Fibroblast of skin of left biceps (primary cell): Measurements from ENCODE around the gene GPALPP1.
"Not testable (repeated sequence)": the region's sequence is repeated elsewhere in the genome, so short reads cannot be mapped to it uniquely, and the experiment has no call there.

ENCODE experiments used
- DNase-seq, 2 experiments: peaks; one replicate each; pipeline ENCODE4 v3.0.0-alpha.2; 2013; ENCODE audit warnings: low read depth in 2 of 2

The GPALPP1 gene

DNA sequence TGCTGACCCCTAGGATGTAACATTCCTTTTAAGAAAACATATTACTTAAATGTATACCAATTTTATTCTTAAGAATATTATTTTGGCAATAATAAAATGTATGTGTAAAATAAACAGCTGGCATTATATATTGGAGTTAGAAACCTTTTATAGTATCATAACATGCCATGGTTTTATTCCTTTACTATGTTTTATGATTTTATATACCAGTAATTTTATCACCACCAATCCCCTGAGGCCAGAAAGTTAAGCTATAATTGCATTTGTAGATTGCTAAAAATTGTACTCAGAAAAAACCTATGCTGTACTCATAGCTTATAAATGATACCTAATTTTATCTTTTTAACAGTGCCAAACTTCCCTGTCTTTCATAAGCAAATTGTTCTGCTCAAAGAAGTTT is 17.9 kb downstream of the GPALPP1 start:
- DNase-seq, result no peak

DNA sequence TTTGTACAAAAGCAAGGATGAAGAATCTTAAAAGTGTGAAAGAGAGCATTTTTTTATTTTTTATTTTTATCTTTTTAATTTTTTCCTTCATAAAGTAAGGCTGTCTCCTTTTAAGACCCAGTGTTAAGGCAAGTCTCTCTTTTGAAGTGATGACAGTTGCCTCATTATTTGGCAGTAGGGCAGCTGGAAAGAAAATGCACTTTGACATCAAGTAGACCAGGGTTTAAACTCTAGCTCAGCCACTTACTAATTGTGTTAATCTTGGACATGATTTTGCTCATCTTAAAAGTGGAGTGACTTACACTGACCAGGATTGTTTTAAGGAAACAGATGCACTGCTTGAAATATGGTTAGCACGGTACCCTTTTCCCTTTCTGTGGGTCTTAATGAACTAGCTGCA is 18.5 kb downstream of the GPALPP1 start:
- DNase-seq, result no peak

DNA sequence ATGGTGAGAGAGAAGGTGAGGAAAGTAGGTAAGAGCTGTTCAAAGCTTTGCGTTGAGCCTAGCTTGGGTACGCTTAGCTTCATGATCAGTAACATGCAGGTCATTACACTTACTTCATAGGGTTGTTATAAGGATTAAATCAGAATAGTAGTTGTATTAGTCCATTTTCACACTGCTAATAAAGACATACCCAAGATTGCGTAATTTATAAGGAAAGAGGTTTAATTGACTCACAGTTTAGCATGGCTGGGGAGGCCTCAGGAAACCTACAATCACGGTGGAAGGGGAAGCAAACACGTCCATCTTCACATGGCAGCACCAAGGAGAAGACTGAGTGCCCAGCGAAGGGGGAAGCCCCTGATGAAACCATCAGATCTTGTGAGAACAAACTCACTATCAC is 21.9 kb downstream of the GPALPP1 start:
- no peak for DNase-seq

DNA sequence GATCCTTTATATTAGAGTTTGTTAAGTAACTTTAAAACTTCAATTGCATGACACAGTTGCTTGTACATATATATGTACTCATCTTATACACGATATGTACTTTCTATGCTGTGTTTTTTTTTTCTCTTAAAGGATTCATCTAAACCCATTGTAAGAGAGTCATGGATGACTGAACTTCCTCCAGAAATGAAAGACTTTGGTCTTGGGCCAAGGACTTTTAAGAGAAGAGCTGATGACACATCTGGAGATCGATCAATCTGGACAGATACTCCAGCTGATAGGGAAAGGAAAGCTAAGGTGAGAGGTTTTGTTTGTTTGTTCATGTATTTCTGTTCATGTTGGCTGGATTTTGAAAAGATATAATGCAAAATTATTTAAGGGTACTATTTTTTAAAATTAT is 26.0 kb downstream of the GPALPP1 start:
- DNase-seq, result no peak

DNA sequence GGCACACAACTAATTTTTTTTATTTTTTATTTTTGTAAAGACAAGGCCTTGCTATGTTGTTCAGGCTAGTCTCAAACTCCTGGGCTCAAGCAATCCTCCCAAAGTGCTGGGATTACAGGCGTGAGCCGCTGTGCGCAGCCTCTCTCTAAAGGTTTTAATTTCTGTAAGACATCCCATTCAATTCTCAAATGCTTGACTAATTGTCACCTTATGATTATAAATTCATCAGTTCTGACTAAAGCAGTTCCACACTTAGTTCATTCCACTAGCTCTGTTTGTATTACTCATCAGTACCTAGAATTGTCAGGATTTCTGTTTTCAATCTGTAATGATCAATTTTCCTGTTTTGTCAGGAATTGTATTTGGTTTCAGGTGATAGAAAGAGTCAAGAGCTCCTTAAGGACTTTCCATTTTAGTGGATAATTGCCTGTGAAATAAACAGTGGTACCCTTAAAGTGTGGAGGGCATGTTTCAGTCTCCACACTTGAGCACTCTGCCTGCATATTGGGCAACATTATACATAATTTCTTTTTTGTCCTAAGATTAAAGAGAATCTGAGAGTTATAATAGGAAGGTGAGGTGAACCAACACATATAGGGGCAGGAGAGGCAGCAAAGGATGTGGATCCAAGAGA is 27.6 kb downstream of the GPALPP1 start:
- no peak for DNase-seq

DNA sequence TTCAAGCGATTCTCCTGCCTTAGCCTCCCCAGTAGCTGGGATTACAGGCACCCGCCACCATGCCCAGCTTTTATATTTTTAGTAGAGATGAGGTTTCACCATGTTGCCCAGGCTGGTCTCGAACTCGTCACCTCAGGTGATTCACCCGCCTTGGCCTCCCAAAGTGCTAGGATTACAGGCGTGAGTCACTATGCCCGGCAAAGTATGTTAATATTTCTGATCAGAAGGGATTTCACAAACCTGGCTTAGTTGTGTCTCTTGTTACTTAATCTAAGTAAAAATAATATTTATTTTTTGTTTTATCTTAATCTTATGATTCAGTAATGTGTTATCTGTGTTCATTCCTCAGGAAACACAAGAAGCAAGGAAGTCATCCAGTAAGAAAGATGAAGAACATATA is 30.6 kb downstream of the GPALPP1 start:
- DNase-seq, result not testable (repeated sequence)

DNA sequence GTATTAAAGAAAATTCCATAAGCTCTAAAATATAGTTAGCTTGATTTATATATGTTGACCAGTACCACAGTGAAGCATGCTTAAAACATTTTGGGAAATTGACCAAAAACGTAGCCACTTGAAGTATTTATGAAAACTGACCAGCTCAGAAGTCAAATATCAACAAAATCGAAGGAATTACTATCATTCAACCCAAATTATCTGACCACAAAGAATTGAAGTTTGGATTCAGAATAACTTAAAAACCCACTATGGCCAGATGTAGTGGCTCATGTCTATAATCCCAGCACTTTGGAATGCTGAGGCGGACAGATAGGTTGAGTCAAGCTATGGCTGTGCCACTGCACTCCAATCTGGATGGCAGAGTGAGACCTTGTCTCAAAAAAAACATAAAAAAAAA is 31.9 kb downstream of the GPALPP1 start:
- DNase-seq, result no peak

DNA sequence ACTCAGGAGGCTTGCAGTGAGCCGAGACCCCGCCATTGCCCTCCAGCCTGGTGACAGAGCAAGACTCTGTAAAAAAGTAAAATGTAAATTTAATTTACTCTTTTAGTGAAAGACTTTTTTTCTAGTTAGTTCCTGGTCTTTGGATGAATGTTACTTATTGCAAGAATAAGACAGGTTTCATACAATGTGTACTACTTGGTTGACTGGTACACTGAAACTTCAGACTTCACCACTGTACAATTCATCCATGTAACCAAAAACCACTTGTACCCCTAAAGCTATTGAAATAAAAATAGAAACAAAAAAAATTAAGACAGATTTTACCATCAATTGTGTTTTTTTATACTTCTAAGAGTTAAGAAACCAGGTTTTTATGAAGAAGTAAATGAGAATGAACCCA is 35.5 kb downstream of the GPALPP1 start:
- no peak for DNase-seq

DNA sequence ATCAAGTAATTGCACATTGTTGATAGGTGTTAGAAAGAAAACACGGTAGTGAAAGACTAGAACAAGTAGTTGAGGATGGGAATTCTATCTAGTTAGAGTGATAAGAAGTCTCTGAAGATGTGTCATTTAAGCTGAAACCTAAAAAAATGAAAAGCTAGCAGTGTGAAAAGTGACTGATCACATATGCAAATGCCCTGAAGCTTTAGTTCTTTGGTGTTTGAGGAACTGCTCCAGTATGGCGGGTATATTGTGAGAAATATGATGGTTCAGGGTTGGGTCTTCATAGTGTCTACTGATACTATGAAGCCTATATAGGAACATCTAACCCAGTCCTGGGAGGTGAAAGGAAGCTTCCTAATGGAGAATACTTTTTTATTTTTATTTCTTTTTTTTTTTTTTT is 45.0 kb downstream of the GPALPP1 start:
- DNase-seq, result no peak

DNA sequence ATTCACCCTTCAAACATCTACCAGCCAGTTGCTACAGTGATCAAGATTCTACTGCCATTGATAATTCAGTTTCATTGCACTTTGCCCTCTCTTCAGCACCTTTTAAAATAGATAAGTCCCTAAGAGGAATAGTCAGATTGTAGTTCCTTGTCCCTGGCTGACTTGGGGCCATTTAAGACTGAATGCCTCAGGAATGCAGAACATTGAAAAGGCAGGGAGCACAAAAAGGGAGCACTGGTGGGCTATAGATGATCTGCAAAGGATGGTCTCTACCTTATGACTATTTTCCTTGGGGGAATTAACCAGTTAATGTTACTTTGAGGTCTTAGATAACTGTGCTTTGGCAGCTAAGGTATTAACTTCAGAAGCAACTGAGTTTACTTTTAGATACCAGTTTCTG is 46.9 kb downstream of the GPALPP1 start:
- DNase-seq, result no peak

DNA sequence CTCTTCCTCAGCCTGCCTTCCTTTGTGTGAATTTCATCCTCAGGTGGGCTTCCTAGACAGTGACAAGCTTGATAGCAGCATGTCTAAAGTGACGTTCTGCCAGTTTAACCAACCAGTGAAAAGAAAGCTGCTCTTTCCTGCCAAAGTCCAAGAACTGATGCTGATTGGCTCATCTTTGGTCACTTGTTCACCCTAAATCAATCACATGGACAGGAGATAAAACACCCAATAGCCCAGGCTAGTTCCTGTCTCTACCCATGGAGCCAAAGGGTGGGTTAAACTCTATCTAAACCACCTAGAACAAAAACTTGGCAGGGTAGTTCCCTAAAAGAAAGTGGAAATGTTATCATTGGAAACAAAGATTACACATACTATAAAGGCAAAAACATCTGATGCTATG is 50.8 kb downstream of the GPALPP1 start:
- no peak for DNase-seq

DNA sequence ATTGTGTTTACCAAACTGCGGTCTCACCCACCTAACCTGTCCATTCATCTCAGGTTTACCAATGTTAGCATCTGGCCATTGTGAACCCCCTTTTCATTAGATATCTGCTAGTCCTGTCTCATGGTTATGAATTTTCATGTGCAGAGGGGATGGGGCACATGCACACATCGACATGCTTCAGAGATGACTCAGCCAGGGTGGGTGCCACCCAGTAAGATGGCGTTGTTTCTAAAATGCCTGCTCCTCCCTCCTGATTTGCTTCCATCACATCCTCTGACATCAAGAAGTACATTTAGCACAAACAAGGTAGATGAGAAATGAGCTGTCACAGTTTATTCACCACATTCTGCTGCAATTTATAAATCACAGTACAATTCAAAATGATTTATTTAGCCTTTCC is 51.3 kb downstream of the GPALPP1 start:
- DNase-seq, result no peak

DNA sequence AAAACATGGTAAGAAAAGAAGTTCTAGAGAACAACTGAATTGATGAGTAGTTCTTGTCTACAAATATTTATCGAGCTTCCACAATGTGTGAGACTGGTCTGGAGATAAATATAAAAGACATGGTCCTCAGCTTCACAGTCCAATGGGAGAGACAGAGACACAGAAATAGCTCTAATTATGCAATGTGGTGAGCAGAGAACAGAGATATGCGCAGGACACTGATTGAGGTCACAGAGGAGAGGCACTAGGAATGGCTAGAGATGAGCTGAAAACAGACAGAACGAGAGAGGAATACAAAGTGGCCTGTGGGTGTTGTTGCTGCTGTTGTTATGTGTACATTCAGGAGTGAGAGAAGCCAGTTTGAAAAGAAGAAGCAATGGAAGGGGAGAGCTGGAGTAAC is 53.2 kb downstream of the GPALPP1 start:
- DNase-seq, result no peak

DNA sequence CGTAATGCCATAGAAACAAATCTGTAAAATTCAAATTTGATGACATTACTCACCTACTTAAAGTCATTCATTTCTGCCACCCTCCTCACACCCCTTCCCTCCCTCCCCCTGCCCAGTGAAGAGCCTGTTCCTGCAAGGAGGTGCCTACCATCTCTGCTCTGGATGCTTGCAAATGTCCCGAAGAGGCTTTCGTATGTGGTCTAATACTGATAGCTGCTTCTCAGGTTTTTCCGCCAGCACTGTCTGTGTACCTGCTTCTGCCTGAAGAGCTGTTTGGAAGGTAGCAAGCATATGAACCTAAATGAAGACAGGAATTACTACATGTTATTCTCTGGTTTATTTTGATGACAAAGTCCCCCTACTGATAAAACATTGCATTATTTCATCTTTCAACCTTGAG is 57.1 kb downstream of the GPALPP1 start:
- no peak for DNase-seq

DNA sequence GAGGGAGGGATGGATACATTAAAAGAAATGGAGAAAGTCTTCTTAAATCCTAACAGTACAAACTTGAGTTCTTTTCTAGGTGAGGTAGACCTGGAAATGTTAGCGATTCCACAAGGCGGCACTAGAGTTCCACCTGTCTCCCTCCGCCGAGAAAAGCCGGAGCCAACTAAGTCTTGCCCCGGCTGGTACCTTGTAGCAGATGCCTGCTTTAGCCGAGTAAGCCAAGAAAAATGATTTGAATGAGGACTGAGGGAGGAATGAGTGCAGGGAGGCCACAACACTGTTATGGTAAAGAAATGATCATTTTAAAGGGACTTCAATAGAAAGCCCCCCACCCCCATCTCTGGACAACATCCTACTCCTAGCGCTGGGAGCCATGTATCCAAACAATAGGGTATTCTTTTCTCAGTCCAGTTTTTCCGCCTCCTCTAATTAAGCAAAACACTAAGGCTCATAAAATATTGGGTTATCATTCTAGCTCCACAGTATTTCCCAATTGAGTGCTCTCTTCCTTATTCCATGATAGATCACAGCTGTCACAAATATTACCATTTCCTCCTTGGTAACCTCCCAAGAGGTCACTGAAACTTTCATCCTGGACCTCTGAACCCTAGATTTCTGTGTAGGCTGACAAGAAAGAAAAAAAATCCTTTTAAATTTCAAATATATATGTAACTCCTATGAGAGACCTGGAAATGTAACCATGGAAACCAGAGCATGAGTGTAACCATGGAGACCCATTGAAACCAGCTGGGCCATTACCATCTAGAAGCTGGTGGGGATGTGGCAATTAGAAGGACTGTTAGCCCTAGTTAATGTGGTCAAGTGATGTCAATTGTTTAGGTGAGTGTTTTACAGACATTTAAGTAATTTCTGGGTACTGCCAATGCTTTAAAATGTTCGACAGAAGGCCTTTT is 58.3 kb downstream of the GPALPP1 start:
- peak; percentile 44 to 47 for DNase-seq

DNA sequence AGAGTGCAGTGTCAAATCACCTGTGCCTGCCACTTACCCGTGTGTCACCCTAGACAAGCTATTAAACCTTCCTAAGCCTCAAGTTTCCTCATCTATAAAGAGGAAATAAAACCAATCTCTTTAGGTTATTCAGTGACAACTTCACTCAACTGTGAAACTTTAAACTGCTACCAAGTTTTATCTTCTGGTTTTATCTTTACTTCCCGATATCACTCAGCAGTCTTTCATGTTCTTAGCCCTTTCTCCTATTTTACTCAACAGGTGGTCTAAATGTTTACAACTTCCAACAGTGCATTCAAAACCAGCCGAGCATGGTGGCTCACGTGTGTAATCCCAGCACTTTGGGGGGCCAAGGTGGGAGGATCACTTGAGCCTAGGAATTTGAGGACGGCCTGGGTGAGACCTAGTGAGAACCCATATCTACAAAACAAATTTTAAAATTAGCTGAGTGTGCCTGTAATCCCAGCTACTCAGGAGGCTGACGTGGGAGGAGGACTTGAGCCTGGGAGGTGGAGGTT is 59.6 kb downstream of the GPALPP1 start:
- no peak for DNase-seq

DNA sequence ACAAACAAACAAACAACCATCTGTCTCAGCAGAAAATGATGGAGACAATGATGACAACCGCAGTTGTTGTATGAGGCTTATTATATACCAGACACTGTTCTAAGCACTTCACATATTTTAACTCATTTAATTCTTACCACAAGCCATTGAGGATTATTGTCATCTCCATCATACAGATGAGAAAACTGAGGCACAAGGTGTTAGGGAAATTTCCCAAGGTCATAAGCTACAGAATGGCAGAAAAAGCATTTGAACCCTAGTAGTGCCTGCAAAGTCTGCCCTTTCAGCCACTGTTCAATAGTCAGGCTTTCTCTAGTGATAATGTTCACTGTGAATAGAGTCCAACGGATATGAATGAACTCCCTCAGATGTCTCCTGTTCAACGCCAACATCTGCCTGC is 60.1 kb downstream of the GPALPP1 start:
- DNase-seq, result no peak

DNA sequence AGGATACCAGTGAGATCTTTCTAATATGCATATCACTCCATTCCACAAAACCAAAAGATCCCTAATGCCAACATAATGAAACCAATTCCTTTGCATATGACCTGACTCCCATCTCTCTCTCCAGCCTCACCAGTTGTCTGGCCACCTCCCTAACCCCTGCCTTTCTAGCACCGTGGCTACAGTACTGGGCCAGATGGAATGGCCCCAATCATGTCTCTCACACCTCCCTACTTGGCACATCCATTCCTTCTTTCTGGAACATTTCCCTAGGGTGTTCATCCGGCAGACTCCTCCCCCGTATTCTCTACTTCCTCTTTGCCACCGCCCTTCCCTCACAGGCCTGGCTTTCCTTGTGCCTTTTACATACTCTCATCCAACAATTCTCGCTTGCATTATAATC is 62.0 kb downstream of the GPALPP1 start:
- no peak for DNase-seq

DNA sequence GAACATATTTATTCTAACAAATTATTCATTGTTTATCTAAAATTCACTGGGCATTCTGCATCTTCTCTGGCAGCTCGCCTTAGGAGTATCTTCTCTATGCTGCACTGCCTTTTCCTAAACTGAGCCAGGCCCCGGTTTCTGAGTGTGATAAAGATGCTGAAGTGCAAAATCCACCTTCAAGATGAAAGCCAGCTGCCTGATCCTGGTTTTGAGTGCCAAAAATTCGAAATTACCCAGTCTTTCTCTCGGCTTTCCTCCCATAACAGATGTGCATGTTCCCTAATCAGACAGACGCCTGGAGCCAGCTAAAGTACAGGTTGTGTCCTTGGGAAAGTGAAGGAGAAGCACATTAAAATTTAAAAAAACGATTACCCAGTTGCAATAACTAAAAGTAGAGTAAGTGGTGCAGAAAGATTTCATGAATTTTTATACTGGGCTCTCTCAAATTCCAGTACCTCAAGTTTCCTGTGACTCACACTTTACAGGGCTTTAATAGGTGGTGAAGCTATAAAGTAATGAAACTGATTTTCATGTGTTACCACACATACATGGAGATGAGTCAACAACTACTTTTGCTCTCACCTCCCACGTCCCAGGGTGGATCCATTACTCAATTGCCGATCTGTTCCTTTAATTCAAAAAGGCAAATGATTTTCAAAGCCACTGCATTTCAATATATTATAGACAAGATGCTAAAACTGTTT is 66.0 kb downstream of the GPALPP1 start:
- DNase-seq, result peak; percentile 80 to 84

DNA sequence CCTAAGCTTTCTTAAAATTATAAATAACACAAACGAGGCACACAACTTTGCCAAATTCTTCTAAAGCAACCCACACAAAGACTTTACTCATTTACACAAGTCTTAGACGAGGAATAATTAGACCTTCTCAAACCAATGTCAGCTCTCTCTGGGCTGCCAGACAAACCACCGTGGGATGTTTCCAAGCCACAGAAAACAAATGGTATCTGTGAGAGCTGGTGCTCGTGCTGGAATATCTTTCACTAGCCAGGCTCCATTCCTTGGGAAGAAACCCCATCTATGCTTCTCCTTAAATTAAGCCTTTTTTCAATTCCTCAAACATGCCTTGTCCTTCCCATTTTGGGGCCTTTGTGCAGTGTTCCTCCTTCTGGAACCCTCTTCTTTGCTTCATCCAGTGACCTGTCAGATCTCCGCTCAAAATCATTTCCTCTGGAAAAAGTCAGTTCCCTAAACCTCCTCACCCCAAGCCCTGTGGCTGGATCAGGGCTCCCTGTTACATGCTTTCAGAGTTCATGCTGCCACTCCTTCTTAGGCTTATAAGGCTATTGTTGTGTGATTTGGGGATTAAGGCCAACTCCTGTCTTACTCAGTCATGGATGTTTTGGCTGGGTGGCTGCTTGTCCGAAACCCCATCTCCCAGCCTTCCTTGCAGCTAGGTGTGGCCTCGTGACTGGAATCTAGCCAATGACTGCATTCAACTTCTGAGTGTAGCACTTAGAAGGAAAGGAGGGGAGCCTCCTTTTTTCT is 66.7 kb downstream of the GPALPP1 start:
- peak in 1 of 2 experiments; percentile 37 for DNase-seq

DNA sequence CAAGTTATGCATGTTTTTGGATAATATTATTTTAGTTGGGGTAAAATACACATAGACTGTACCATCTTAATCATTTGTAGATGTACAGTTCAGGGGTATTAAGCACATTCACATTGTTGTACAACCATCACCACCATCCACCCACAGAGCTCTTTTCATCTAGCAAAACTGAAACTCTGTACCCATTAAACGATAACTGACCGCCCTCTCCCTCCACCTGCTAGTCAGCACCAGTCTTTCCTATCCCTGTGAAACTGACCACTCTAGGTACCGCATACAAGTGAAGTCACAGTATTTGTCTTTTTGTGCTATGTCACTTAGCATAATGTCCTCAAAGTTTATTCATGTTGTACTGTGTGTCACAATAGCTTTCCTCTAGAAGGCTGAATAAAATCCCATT is 70.7 kb downstream of the GPALPP1 start:
- DNase-seq, result no peak
